ENCODE data around the gene LRWD1.
A peak's percentile ranks its signal among the peaks of the same experiment; 100 is the strongest.
"Not testable (repeated sequence)": the region's sequence is repeated elsewhere in the genome, so short reads cannot be mapped to it uniquely, and the experiment has no call there.

Gene LRWD1

GRCh38 chr7:102469351-102469971 is 4.7 kb downstream of the LRWD1 start:
- no peak for DNase-seq

DNA sequence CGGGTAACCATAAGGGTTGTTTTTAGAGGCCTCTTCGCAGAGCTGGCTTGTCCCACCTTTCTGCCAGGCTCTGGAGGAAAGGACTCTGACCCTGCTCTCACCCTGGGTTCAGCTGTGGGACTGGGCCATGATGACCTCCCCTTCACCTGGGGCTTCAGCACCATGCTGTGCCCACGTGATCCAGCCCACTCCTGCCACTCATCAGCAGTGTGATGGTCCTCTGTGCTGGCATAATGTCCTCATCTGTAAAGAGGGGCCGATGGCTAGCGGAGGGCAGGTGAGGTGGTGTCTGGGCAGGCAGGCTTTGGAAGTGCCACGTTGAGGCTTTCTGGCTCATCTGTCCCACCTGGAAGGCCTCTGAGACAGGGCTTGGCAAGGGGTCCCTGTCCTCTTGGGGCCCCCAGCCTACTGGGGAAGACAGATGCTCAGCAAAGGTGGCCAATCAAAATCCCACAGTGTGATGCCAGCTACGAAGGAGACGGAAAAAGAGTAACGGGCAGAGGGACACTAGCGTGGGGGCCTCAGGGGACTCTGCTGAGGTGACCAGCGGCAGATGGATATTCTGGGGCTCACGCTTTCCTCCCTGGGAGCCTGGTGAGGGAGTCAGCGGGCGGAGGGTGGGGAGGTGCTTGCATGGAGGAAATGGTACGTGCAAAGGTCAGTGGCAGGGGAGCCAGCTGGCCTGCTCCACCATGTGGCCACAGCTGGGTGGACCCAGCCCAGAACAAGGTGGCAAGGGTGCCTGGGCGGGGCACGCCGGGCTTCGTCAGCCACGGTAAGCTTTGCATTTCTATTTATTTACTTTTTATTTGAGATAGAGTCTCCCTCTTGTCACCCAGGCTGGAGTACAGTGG is 5.4 kb downstream of the LRWD1 start:
- no peak for DNase-seq

GRCh38 chr7:102471791-102472125 is 7.0 kb downstream of the LRWD1 start:
- no peak for DNase-seq

GRCh38 chr7:102472126-102473041 is 7.6 kb downstream of the LRWD1 start:
- DNase-seq = no peak

DNA sequence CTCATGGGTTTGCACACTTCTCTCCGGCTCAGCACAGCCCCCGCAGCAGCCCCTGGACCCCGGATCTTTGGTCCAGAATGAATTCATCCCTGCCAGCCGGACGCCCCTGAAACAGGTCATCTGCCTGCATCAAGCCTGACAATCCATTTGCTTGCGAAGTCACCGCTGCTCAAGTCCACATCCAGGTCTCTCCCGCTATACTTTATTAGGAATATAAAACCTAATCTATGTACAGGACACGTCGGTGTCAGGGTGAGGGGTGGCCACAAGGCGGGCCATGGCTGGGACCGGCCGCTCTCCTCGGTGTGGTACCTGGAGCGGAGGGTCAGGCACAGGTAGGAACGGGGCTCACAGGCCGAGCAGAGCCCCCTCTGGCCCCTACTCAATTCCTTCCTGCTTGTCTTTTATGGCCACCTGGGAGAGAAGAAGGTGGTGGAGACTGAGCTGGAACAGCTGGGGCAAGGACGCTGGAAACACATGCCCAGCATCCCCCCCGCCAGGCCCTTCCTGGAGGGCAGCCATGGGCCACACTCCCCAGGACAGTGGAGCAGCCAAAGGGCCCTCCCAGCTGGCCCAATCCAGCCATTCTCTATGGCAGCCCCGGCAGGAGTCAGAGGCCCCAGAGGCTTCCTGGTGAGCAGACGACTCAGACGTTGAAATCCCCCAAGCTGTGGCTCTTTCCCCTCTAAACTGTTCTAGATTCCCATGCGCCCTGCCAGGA is 8.6 kb downstream of the LRWD1 start:
- DNase-seq = no peak

DNA sequence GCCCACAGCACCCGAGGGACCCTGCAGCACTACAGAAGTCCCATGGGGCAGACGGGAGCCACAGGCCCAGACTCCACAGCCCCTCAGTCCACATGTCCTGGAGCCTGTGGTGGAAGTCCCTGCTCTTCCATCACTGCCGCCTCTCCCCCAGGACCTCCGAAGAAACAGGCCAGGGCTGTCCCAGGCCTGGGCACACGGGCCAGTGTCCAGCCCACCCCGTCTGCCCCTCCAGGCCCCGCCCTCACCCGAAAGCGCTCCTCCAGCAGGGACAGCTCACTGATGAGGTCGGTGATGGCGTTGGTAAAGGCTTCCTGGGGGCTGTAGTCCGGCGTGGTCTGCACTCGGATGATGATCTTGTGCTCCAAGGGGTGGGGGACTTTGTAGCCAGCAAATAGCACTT is 9.3 kb downstream of the LRWD1 start:
- not testable (repeated sequence) for DNase-seq

DNA sequence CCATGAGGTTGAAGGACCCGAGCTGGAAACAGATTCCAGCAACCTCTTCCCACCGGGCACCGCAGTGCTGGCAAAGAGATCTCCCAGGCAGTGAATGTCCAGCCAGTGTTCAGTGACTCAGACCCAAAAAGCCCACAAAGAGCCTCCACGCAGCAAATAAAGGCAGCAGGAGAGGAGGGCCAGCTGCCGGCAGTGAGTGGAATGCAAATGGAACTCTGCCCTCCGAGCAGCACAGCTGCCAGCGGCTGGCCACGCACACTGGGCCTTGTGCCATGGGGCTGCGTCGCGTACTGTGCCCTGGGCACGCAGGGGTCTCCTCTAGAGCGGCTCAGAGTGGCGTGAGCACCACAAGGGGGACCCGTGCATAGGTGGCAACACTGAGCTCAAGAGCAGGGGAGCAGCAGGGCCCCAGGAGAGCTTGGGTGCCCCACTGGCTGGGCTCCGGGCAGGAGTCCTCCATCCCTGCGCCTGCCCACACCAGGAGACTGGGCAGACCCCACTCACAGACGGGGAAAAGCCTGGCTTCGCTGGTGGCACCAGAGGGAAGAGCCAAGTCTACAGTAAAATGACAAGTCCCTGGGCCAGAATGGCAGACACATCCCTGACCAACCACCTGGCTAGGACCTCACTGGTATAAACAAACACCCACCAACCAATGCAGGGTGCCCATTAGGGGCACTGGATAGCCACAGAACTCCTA is 10.1 kb downstream of the LRWD1 start:
- DNase-seq = not testable (repeated sequence)

- DNase-seq = peak; percentile 59
Measured at GRCh38 chr7:102478314-102479208, 13.8 kb downstream of the LRWD1 start, which contains the start of gene POLR2J. POLR2J (minus strand) TSS chr7:102478922; CDS start chr7:102478860, 62 bp downstream.

DNA sequence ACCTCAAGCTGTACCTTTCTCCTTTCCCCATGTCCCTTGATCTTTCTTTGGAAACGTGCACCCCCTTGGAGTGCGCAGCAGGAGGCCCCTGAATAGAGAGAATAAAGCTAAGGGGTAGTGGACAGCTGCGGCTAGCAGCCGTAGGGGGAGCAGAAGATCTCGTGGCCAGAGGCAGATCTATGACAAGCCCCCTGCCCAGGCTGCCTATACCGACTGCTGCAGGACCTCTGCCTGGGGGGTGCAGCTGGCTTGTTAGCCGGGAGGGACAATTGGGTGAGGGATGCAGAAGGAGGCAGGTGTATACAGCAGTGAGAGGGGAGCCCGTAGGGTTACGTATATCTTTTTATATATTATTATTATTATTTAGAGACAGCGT is 14.4 kb downstream of the LRWD1 start:
- not testable (repeated sequence) for DNase-seq

GRCh38 chr7:102479982-102480637 is 15.3 kb downstream of the LRWD1 start:
- DNase-seq = not testable (repeated sequence)

DNA sequence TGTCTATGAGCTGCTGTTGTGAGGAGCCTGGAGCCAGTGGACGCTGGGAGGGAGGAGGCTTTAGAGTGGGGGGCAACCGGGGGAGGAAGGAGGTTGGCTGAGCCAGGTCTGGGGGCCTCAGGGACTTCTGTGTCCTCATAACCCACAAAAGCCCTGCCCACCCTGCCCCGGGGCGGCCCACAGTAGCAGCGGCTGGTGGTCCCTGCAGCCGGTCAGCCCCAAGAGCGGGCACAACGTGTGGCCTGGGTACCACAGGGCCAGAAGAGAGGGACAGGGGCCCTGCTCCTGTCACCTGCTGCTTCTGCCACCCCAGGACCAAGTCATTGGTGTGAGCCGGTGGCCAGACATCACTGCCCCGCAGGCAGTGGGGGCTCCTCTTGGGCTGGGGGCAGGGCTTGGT is 17.2 kb downstream of the LRWD1 start:
- DNase-seq = not testable (repeated sequence)

DNA sequence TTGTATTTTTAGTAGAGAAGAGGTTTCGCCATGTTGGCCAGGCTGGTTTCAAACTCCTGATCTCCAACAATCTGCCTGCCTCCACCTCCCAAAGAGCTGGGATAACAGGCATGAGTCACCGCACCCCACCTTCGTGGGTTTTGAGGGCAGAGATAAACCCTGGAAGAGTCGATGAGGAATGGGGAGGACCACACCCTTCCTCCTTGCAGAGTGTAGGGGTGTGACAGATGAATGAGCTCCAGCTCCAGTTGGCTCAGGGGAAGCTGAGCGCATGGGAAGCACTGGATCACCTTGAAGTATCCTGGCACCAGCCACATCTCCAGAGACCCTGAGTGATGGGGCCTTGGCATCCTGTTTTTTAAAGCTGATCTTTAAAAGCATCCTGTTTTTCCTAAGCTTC is 19.5 kb downstream of the LRWD1 start:
- not testable (repeated sequence) for DNase-seq

DNA sequence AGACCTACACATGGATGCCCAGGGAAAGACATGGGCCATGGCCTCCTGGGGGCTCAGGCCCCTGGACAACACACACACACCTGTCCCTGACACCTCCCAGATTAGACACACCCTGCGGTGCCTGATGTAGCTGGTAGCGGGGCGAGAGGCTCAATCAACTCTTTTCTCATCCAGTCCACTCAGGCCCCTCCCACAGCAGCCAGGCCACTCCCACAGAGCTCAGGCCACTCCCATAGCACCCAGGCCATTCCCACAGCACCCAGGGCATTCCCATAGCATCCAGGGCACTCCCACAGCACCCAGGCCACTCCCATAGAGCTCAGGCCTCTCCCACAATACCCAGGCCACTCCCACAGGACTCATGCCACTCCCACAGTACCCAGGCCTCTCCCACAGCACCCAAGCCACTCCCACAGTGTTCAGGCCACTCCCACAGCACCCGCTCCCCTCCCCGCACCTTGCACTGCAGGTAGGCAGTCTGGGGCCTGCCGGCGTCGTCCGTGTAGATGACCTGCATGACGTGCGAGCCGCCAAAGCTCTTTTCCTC is 25.8 kb downstream of the LRWD1 start:
- peak; percentile 55 for DNase-seq

GRCh38 chr7:102493220-102493935 is 28.6 kb downstream of the LRWD1 start:
- DNase-seq = not testable (repeated sequence)

DNA sequence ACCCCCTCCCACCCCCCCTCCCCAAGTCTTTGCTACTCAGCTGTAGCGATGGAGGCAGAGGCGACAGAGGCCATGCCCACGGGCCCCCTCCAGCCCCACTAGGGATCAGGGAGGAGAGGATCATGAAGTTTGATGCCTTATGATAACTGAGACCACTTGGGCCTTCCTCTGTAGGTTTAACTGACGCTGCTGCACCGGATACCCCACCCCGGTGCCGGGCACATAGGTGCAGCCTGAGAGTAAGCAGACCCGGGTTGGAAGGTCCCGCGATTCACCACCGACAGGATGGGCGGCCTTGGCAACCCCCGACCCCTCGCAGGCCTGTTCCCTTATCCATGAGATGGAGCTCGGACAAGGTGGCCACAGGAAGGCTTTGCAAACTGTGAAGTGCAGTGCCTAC is 29.2 kb downstream of the LRWD1 start:
- DNase-seq = not testable (repeated sequence)

DNA sequence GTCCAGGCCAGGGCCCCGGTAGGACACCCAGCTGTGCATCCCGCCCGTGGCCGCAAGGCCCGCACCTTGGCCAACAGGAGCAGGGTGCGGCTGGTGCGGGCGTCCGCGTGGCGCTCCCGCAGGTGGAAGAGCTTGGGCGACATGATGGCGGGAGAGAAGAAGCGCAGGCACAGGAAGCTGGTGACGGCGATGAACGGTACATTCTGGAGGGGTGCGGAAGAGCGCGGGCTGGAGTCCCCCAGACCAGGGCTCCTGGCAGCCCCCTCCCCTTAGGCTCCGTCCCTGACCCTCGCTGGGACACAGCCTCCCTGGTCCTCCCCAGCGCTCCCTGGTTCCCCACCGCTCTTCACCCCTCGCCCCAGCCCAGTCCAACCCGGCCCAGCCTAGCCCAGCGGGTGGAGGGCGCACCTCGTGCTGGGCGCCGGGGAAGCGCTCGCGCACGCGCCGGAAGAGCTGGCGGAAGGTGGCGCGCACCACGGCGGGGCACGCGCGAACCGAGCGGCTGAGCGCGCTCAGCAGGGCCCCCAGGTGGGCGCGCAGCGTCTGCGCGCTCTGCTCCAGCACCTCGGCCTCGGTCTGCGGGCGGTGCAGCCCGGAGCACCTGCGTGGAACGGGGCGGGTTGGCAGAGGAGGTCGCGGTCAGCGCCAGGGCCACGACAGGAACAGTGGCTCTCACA is 29.8 kb downstream of the LRWD1 start:
- not testable (repeated sequence) for DNase-seq

- DNase-seq = not testable (repeated sequence)
Measured at GRCh38 chr7:102496861-102497260, 32.1 kb downstream of the LRWD1 start.

DNA sequence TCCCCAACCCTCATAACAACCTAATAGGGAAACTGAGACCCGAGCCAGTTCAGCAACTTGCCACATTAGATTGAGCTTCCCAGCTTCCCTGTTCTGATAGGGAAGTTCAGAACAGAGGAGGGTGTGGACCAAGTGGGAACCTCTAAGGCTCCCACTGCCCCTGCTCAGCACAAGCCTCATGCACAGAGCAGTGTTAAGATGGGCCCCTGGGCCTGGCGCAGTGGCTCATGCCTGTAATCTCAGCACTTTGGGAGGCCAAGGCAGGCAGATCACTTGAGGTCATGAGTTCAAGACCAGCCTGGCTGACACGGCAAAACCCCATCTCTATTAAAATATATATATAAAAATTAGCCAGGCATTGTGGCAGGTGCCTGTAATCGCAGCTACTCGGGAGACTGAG is 32.5 kb downstream of the LRWD1 start:
- DNase-seq = not testable (repeated sequence)

GRCh38 chr7:102498321-102498720 is 33.5 kb downstream of the LRWD1 start:
- DNase-seq = not testable (repeated sequence)

All from T-helper 9 cell (primary cell).